ENCODE measurements around the gene DHDDS.

- TF ChIP-seq CTCF (IDR thresholded peaks at IDR 0.05) (no peak), POLR2A (IDR thresholded peaks at IDR 0.05) (no peak)
These were observed 43.2 kb upstream of the DHDDS start for GRCh38 chr1:26388791-26389445.
